Measurements from ENCODE around the gene SCFD2. TPM values are rescaled to one million over a fixed set of nuclear protein-coding genes. Genes with fewer than 3 reads are reported as not detected.

SCFD2 gene
- total and polyA plus RNA-seq, 2 donors (not counting 3 experiments of a cell fraction or from before 2014, with no cell fraction given), result 12.3 to 22.8 TPM

DNA sequence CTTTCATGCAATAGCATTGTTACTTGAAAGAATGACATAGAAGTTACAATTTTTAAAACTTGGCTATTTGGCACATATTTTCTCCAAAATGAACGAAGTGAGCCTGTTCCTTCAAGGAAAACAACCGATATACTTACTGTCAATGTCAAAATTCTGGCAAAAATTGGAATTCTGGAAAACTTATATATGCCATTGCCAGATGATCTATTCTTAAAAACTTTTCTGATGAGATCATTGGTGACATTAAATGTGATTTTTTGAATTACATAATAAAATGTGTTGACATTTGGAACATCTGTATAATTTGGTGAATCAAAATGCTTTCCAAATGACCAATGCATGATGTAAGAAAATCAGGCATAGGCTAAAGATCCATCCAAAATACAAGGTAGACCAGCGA, 209.0 kb downstream of the SCFD2 start:
- ChIA-PET POLR2A (no interaction called here), CTCF (no interaction called here)
- no peak for DNase-seq (ENCODE audit: low read depth, low spot score)
- FAIRE-seq, result no peak
- Histone ChIP-seq H3K4me1 (ENCODE audit: control insufficient read depth, extremely low read depth, insufficient read depth, low read length) (no peaks in the 10 kb centered on the region), H3K9me1 (replicated peaks; ENCODE audit: control insufficient read depth, extremely low read depth, insufficient read depth, low read length) (no peaks in the 10 kb centered on the region), H3K79me2 (ENCODE audit: control insufficient read depth, insufficient read depth, low read length) (no peaks in the 10 kb centered on the region), H4K20me1 (replicated peaks; ENCODE audit: control insufficient read depth, extremely low read depth, insufficient read depth, low read length) (no peaks in the 10 kb centered on the region), H3K4me3 (replicated peaks in 1 of 3; ENCODE audit: insufficient read depth in 1 of 3, low read depth in 1 of 3, low read length in 3 of 3) (no peak overlapping the region), H3K27ac (ENCODE audit: insufficient read depth, low read depth, low read length) (no peak overlapping the region), H2AFZ (ENCODE audit: low read depth, low read length) (no peak overlapping the region), H3K36me3 (ENCODE audit: control insufficient read depth in 2 of 2, extremely low read depth in 1 of 2, insufficient read depth in 2 of 2, low read length in 2 of 2) (no peaks in the 10 kb centered on the region), H3K27me3 (ENCODE audit: control insufficient read depth in 2 of 2, insufficient read depth in 2 of 2, low read length in 2 of 2) (no peaks in the 10 kb centered on the region), H3K9ac (replicated peaks; ENCODE audit: extremely low read depth, insufficient read depth, low read length) (no peak overlapping the region), H3K4me2 (ENCODE audit: insufficient read depth, low read length) (no peak overlapping the region), H3K9me3 (replicated peaks; ENCODE audit: control insufficient read depth, insufficient read depth, low read length) (no peaks in the 10 kb centered on the region)
- TF ChIP-seq FOS (IDR thresholded peaks at IDR 0.05; ENCODE audit: borderline replicate concordance, insufficient read depth, low read length) (no peak), JUN (IDR thresholded peaks at IDR 0.05; ENCODE audit: borderline replicate concordance, insufficient read depth, insufficient read length, low read depth) (no peak), POLR2A (IDR thresholded peaks at IDR 0.05; ENCODE audit: low read depth, low read length) (no peak), EZH2 (IDR thresholded peaks at IDR 0.05; ENCODE audit: borderline replicate concordance, low read depth, low read length, severe bottlenecking) (no peak), GATA2 (IDR thresholded peaks at IDR 0.05; ENCODE audit: insufficient read depth, insufficient read length, low read depth, low read length) (no peak), MYC (IDR thresholded peaks at IDR 0.05; ENCODE audit: low read depth, low read length) (no peak), POLR2AphosphoS5 (IDR thresholded peaks at IDR 0.05; ENCODE audit: insufficient read depth, low read depth, low read length) (no peak)
- TF ChIP-seq, protein P1, sequence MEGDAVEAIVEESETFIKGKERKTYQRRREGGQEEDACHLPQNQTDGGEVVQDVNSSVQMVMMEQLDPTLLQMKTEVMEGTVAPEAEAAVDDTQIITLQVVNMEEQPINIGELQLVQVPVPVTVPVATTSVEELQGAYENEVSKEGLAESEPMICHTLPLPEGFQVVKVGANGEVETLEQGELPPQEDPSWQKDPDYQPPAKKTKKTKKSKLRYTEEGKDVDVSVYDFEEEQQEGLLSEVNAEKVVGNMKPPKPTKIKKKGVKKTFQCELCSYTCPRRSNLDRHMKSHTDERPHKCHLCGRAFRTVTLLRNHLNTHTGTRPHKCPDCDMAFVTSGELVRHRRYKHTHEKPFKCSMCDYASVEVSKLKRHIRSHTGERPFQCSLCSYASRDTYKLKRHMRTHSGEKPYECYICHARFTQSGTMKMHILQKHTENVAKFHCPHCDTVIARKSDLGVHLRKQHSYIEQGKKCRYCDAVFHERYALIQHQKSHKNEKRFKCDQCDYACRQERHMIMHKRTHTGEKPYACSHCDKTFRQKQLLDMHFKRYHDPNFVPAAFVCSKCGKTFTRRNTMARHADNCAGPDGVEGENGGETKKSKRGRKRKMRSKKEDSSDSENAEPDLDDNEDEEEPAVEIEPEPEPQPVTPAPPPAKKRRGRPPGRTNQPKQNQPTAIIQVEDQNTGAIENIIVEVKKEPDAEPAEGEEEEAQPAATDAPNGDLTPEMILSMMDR (IDR thresholded peaks at IDR 0.05; ENCODE audit: extremely low read depth in 1 of 2, insufficient read depth in 1 of 2, low read depth in 1 of 2, low read length in 2 of 2), result no peak
- TF ChIP-seq, protein P2, sequence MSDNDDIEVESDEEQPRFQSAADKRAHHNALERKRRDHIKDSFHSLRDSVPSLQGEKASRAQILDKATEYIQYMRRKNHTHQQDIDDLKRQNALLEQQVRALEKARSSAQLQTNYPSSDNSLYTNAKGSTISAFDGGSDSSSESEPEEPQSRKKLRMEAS (IDR thresholded peaks at IDR 0.05; ENCODE audit: insufficient read depth, insufficient read length), result no peak
- dilution Hi-C loops (cut with MboI; ENCODE audit: extremely low pct_ligation_motif_present, low sequenced_read_pairs) (no loop called here), intact Hi-C loops (cut with micrococcal nuclease) (no loop called here)
- BruUV-seq (replicated peaks), result no TSS peak
